CD4-positive, alpha-beta T cell treated with Interleukin-1 beta for 1 hour (primary cell): ENCODE measurements around the gene SCUBE1.
A peak's percentile ranks its signal among the peaks of the same experiment; 100 is the strongest.

Experiments used
- DNase-seq, 2 donors: peaks; one replicate each; pipeline ENCODE4 v3.0.0-alpha.2; 2020 to 2022

SCUBE1 gene

DNA sequence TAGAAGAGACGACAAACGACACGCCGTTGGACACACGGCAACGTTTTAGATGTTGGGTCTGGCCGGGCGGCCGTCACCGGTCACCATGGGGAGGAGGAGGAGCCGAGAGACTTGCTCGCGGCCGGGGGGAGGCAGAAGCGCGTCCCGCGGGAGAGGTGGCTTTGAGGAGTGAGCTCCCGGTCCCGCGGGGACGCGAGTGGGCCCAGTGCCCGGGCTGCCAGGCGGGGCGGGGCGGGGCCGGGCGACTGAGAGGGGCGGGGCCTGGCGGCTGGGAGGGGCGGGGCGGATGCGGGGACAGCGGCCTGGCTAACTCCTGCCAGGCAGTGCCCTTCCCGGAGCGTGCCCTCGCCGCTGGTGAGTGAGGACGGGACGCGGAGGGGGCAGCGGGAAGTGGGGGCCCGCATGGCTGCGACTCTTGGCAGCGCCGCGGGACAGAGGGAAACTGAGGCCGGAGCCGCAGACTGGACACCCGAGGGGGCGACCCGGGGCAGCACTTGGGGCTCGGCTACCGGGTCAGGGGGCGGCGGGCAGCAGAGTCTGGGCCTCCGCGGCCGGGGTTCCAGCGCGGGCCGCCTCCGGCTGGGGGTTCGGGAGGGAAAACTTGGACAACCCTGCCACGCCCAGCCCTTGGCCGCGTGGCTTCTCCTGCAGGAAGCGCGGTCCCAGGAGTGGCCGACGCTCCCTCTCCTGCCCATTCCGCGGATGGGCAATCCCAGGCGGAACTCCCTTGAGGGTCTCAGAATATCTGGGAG is 191.7 kb downstream of the SCUBE1 start, which contains the start of gene TSPO:
Gene TSPO, plus strand, starts transcription at position 309 of the 752 bp plus-strand sequence. CDS start 7,680 bp downstream, outside the sequence.
- DNase-seq: peak; percentile 61 to 70

DNA sequence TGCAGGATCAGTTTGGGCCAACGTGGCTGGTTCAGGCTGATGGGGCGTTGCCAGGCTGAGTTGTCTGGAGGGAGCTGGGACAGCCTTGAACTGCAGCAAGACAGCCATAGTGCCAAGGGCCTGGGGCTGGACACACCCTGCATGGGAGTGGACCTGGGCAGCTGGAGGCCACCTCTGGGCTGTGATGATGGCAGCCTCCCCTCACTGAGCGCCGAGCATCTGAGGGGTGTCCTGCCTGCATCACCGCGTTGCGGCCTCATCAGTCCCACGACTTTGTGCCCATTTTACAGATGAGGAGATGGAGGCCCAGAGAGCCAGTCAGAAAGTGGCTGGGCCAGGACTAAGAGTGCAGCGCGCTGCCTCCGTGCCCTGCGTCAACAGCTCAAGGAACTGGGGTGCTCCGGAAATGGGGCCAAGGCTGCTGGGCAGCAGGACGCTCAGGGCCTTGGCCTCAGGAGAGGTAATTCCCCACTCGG is 192.4 kb downstream of the SCUBE1 start:
- DNase-seq: no peak

DNA sequence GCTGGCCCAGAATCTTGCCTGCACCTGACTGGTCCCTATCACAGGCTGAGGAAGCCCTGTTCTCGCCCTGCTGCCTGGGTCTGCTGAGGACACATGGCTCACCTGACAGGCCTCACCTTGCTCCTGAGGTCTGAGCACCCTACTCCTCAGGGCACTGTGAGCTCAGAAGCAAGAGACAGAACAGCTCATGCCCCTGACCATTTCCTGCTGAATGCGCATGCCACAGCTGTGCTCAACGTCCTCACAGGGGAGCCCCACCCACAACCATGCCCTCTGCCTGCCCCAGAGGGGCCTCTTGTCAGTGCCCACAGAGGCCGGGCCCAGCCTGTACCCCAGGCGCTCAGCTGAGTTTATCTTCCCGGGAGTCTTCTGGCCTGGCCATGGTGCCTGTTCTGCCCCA is 194.6 kb downstream of the SCUBE1 start:
- DNase-seq: peak in 1 of 2 donors; percentile 39

DNA sequence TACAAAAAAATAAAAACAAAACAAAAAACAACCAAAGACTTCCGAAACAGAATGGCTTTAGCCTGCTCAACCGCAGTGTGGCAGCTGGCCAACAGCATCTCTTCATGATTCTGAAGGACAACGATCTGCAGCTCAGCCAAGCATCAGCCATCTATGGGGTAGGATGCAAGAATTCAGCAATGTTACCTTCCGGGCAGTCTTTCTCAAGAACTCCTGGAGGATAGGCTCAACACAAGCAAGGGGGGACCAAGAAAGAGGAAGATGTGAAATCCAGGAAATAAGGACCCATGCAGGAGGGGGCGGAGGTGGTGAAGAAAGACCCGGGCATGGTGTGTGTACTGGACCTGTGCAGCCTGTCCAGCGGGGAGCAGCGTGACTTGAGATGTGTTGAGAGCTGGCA is 195.4 kb downstream of the SCUBE1 start:
- no peak for DNase-seq
